ENCODE measurements around the gene EYA4.

DNA sequence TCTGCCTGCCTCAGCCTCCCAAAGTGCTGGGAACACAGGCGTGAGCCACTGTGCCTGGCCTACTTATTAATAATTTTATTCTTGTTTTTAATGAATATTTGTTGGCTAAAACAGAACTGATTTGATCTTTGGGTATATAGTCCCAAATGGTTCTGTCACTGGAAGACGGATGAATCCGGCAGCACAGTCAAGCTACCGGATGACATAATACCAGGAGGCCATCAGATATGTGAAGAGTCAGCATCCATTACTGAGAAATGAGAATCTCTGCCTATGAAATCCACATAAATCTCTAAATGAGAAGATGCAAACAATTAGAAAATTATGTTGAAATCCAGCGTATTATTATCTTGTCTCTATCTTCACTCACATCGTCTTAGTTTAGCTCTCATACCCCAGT, 263.0 kb downstream of the EYA4 start:
- TF ChIP-seq POLR2A (IDR thresholded peaks at IDR 0.05), result no peak
- TF ChIP-seq, protein P1, sequence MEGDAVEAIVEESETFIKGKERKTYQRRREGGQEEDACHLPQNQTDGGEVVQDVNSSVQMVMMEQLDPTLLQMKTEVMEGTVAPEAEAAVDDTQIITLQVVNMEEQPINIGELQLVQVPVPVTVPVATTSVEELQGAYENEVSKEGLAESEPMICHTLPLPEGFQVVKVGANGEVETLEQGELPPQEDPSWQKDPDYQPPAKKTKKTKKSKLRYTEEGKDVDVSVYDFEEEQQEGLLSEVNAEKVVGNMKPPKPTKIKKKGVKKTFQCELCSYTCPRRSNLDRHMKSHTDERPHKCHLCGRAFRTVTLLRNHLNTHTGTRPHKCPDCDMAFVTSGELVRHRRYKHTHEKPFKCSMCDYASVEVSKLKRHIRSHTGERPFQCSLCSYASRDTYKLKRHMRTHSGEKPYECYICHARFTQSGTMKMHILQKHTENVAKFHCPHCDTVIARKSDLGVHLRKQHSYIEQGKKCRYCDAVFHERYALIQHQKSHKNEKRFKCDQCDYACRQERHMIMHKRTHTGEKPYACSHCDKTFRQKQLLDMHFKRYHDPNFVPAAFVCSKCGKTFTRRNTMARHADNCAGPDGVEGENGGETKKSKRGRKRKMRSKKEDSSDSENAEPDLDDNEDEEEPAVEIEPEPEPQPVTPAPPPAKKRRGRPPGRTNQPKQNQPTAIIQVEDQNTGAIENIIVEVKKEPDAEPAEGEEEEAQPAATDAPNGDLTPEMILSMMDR (IDR thresholded peaks at IDR 0.05), result no peak
